KOPT-K1 (cell line): ENCODE results near the gene WNT9B.
A peak's percentile ranks its signal among the peaks of the same experiment; 100 is the strongest.

ENCODE experiments used
- H3K27ac ChIP-seq: fragments of 200-600 bp; sonication (generic); 2 replicates; pipeline ENCODE4 v1.5.1; 2016; ENCODE audit warnings: antibody characterized with exemption, mild to moderate bottlenecking, low read depth, low read length; ENCODE audit not compliant: poor library complexity, severe bottlenecking
- H3K36me3 ChIP-seq: fragments of 200-600 bp; sonication (generic); 2 replicates; pipeline ENCODE4 v1.5.1; 2017; ENCODE audit warnings: antibody characterized with exemption, mild to moderate bottlenecking, low read length, moderate library complexity; ENCODE audit not compliant: insufficient read depth
- H3K9me3 ChIP-seq: fragments of 200-600 bp; sonication (generic); 2 replicates; pipeline ENCODE4 v1.5.1; 2017; ENCODE audit warnings: antibody characterized with exemption, low read length, mild to moderate bottlenecking; ENCODE audit not compliant: insufficient read depth, poor library complexity, severe bottlenecking

WNT9B gene

GRCh38 chr17:46859996-46860395 is 8.6 kb downstream of the WNT9B start:
- H3K9me3 ChIP-seq, result no peaks in the 10 kb centered on the region
- no peak overlapping the region for H3K27ac ChIP-seq
- no peaks in the 10 kb centered on the region for H3K36me3 ChIP-seq

DNA sequence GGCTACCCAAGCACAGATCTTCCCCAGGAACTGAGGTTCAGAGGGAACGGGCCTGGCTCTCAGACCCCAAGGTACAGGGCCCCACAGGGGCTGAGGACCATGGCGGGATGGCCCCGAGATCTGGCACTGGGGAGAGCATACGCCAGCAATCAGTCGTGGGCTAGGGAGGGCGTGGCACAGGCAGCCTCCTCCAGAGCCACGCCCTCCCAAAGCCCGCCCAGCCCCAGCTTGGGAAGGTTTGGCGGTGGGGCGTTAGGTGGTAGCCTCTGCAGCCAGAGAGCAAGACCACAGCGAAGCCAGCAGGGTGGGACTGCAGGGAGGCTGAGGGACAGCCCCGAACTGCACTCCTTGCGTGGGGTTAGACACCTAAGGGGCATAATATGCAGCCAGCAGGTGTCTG is 11.6 kb downstream of the WNT9B start:
- Histone ChIP-seq H3K9me3 (no peaks in the 10 kb centered on the region), H3K36me3 (no peaks in the 10 kb centered on the region), H3K27ac (no peak overlapping the region)

- Histone ChIP-seq H3K9me3 (no peaks in the 10 kb centered on the region), H3K36me3 (no peaks in the 10 kb centered on the region), H3K27ac (no peak overlapping the region)
These were observed 12.2 kb downstream of the WNT9B start for GRCh38 chr17:46863383-46864121.

DNA sequence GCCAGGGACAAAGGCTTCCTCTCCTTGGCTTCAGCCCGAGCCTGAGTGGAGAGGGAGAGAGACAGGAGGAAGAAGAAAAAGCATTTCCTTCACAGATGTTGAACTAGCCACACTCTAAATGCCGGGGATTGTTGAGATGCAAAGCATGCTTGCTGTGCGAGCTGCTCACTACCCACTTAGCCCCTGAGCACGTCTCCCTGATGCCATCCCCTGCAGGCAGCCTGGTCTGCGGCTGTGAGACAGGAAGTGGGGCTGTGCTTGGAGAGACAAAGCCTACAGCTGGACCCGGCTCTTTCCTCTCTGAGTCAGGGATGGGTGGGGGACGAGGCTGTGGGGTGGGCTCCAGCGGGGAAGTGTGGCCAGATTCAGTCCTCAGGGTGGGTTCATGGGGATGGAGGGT is 13.7 kb downstream of the WNT9B start:
- Histone ChIP-seq H3K36me3 (no peaks in the 10 kb centered on the region), H3K9me3 (no peaks in the 10 kb centered on the region), H3K27ac (peak overlapping the region; percentile 50)

- Histone ChIP-seq H3K27ac (peak overlapping the region; percentile 15), H3K36me3 (no peaks in the 10 kb centered on the region), H3K9me3 (no peaks in the 10 kb centered on the region)
These were observed 14.9 kb downstream of the WNT9B start for GRCh38 chr17:46866325-46866724.

DNA sequence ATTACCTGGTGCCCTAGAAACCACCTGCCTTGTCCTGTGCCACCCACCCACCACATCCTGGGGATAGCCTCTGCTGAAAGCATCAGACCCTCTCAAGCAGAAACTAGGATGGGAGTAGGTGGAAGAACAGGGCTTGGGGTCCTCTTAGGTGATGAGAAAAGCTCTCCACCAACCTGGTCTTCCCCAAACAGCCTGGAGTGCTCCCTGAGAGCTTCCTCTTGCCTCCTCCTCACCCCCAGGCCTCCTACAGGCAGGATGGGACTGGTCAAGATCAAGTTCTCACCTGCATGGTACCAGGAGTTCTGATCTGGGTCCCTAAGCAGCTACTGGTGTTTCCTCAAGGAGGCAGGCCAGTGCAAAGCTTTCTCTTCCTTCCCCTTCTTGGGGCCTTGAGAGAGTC is 15.4 kb downstream of the WNT9B start:
- H3K36me3 ChIP-seq, result no peaks in the 10 kb centered on the region
- no peaks in the 10 kb centered on the region for H3K9me3 ChIP-seq
- H3K27ac ChIP-seq, result no peak overlapping the region

DNA sequence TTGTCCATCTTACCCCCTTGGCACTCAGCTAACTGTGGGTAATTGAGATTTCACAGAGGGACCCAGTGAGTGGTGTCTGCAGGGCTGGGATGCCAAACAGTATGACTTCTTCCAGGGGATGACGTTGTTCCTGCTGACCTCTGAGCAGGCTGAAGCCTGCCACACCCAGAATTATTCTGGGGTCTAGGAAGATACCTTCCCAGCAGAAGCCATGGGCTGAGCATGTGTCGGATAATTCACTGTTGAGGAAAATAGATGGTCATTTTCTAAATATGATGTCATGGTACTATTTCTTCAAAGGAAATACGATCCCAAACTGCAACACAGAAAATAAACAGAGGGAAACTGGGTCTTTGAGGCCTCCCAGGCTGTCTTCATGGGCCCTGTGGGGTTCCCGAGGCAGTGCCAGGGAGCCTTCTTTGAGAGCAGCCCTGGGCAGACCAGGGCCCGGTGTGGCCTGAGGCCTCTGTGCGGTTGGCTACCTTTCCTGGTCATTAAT is 17.4 kb downstream of the WNT9B start:
- H3K36me3 ChIP-seq, result no peaks in the 10 kb centered on the region
- no peak overlapping the region for H3K27ac ChIP-seq
- no peaks in the 10 kb centered on the region for H3K9me3 ChIP-seq

- no peak overlapping the region for H3K27ac ChIP-seq
- H3K36me3 ChIP-seq, result no peaks in the 10 kb centered on the region
- H3K9me3 ChIP-seq, result no peaks in the 10 kb centered on the region
These were observed 17.9 kb downstream of the WNT9B start for GRCh38 chr17:46869296-46869695.

DNA sequence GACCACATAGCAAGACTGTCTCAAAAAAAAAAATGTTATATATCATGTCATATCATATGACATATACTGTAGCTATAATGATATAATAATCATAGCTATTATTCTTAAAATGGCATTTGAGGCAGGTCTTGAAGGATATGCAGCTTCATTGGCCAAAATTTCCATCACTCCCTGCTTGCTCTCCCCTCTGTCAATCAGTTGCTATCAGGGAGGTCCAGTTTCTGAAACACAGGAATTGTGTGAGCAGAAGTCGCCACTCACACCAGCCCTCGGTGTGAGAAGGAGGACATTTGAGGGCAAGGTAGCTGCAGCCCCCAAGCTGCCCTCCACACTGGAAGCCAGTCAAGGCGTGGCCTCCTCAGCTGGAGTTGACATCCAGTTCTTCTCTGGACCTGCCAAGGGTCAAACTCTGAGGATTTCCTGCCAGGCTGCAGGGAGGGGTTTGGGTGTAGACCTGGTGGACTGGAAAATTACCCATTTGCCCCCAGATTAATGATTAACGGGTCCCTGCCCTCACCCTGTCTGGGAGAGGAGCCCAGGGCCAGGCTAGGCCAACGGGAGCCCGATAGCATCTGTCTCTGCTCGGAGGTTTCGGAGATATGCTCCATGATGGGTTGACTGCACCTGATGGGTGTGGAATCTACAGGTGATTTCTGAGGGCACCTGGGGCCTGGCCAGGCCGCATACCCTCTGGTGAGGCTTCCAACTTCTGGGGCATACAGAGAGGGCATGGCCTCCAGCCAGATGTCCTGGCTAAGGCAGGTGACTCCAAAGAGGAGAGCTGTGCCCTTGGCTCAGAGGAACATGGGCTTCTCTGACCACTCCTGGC is 18.8 kb downstream of the WNT9B start:
- no peak overlapping the region for H3K27ac ChIP-seq
- no peaks in the 10 kb centered on the region for H3K36me3 ChIP-seq
- H3K9me3 ChIP-seq, result no peaks in the 10 kb centered on the region

DNA sequence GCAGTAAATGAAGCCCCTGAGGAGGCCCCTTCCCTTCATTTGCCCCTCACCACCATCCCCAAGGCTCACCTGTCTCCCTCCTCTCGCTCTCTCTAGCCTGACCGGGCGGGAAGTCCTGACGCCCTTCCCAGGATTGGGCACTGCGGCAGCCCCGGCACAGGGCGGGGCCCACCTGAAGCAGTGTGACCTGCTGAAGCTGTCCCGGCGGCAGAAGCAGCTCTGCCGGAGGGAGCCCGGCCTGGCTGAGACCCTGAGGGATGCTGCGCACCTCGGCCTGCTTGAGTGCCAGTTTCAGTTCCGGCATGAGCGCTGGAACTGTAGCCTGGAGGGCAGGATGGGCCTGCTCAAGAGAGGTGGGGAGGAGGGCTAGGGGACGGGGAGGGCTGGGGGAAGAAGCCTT is 21.0 kb downstream of the WNT9B start:
- Histone ChIP-seq H3K9me3 (no peaks in the 10 kb centered on the region), H3K27ac (no peak overlapping the region), H3K36me3 (no peaks in the 10 kb centered on the region)

DNA sequence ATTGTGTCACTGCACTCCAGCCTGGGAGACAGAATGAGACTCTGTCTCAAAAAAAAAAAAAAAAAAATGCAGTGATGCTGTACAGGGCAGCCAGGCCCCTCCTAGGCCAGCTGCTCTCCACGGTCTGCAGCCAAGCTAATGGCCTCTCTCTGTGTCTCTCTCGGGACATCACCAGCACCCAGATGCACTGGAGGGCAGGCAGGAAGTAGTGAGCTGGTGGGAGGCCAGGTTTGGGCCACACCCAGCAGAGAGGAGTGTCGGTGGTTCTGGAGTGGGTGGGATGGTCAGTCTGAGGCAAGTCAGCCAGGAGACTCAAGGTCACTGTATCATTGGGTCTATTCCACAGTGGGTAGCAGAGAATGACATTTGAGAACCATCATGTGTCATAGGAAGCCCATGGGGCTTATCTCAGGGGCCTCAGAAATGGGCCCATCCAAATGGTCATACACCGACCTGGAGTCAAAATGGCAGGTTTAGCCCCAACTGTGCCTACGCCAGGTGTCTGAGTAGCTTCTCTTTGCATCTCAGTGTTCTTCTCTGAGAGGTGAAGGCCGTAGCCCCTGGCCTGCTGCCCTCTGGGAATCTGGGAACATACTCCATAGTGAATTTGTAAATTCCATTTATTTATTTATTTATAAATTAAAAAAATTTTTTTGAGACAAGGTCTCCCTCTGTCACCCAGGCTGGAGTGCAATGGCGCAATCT is 22.7 kb downstream of the WNT9B start:
- no peaks in the 10 kb centered on the region for H3K36me3 ChIP-seq
- H3K9me3 ChIP-seq, result no peaks in the 10 kb centered on the region
- no peak overlapping the region for H3K27ac ChIP-seq

- H3K27ac ChIP-seq, result no peak overlapping the region
- no peaks in the 10 kb centered on the region for H3K9me3 ChIP-seq
- no peaks in the 10 kb centered on the region for H3K36me3 ChIP-seq
These were observed 23.5 kb downstream of the WNT9B start for GRCh38 chr17:46874906-46875305.

DNA sequence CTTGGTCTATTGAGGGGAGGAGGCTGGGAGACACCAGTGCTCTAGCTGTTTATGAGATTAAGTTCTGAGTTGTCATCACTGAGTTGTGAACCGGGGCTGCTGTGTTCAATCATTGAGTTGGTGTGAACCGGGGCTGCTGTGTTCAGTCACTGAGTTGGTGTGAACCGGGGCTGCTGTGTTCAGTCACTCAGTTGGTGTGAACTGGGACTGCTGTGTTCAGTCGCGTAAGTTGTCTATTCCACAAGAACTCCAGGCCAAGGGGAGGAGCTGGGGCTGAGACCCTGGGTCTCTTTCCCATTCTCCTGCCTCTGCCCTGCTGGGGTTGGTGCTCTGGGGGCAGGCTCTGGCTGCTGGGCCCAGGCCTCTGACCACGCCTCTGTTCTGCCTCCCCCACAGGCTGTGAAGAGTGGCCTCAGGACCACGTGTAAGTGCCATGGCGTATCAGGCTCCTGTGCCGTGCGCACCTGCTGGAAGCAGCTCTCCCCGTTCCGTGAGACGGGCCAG is 24.5 kb downstream of the WNT9B start:
- no peaks in the 10 kb centered on the region for H3K9me3 ChIP-seq
- no peaks in the 10 kb centered on the region for H3K36me3 ChIP-seq
- H3K27ac ChIP-seq, result no peak overlapping the region

- H3K27ac ChIP-seq, result peak overlapping the region; percentile 49
- no peaks in the 10 kb centered on the region for H3K36me3 ChIP-seq
- H3K9me3 ChIP-seq, result no peaks in the 10 kb centered on the region
These were observed 25.0 kb downstream of the WNT9B start for GRCh38 chr17:46876353-46876887.

DNA sequence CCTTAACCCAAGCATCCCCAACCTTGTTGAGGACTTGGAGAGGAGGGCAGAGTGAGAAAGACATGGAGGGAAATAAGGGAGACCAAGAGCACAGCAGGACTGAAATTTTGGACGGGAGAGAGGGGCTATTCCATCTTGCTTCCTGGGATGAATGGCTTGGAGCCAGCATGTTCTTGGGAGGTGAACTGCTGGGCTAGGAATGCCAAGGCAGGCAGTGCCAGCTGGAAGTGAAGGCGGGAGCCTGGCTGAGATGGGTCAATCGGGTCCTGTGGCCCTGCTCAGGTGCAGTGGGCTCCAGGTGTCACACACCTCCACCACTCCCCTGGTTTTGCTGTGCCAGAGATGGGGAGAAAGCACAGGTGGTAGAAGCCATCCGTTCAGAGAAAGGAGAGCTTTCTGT is 25.5 kb downstream of the WNT9B start:
- peak overlapping the region; percentile 49 for H3K27ac ChIP-seq
- H3K36me3 ChIP-seq, result no peaks in the 10 kb centered on the region
- H3K9me3 ChIP-seq, result no peaks in the 10 kb centered on the region
